Ishikawa (cell line): ENCODE results near the gene TSPOAP1.

Experiments used
- EGR1 ChIP-seq: IDR thresholded peaks from 2 replicates; pipeline ENCODE4 v1.6.1; 2012
- EP300 ChIP-seq: IDR thresholded peaks from 2 replicates; pipeline ENCODE4 v1.6.1; 2012; ENCODE audit warnings: borderline replicate concordance
- NFIC ChIP-seq: IDR thresholded peaks from 2 replicates; pipeline ENCODE4 v1.6.1; 2012
- RAD21 ChIP-seq: IDR thresholded peaks from 2 replicates; pipeline ENCODE4 v1.6.1; 2012; ENCODE audit warnings: low read depth
- TAF1 ChIP-seq: IDR thresholded peaks from 2 replicates; pipeline ENCODE4 v1.6.1; 2012; ENCODE audit warnings: low read depth, mild to moderate bottlenecking
- YY1 ChIP-seq: IDR thresholded peaks from 2 replicates; pipeline ENCODE4 v1.6.1; 2012; ENCODE audit warnings: low read depth
- TF ChIP-seq, protein P1 (sequence below): IDR thresholded peaks from 2 replicates; pipeline ENCODE4 v1.6.1; 2012
- TF ChIP-seq, protein P2 (sequence below): IDR thresholded peaks from 2 replicates; pipeline ENCODE4 v1.6.1; 2012

DNA sequence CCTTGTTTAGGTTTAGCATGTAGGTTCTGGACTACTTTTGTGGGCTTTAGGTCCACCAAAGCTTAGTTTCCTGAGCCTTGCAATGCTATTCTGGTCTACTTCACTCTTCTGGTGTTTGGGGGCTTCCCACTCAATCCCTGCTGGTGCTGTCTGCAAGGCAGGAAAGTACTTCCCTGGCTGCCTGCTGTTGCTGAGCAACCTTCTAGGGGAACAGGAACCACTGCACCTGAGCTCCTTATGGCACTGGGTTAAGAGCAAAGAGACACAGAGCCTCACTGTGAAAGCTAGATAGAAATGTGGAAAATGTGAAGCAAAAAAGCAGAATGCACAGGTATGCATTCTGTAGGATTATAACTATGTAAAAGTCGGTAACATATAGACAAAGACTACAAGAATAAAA, 64.8 kb downstream of the TSPOAP1 start:
- TF ChIP-seq RAD21, result no peak
- TF ChIP-seq, protein P1, sequence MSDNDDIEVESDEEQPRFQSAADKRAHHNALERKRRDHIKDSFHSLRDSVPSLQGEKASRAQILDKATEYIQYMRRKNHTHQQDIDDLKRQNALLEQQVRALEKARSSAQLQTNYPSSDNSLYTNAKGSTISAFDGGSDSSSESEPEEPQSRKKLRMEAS, result no peak
- TF ChIP-seq, protein P2, sequence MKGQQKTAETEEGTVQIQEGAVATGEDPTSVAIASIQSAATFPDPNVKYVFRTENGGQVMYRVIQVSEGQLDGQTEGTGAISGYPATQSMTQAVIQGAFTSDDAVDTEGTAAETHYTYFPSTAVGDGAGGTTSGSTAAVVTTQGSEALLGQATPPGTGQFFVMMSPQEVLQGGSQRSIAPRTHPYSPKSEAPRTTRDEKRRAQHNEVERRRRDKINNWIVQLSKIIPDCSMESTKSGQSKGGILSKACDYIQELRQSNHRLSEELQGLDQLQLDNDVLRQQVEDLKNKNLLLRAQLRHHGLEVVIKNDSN, result no peak
- no peak for TF ChIP-seq YY1
- TF ChIP-seq EGR1, result no peak
- no peak for TF ChIP-seq EP300
- TF ChIP-seq TAF1, result no peak
- TF ChIP-seq NFIC, result no peak
